HepG2 (cell line): ENCODE results near the gene SLC5A10. TPM values are rescaled to one million over a fixed set of nuclear protein-coding genes. Genes with fewer than 3 reads are reported as not detected.

Experiments used
- ATAC-seq: fragments of 200-7000 bp; cut with Tn5 transposase; 3 replicates; pipeline ENCODE4 v1.9.1; 2020; ENCODE audit warnings: mild to moderate bottlenecking, moderate library complexity
- BruUV-seq: library from RNA; stranded (reverse); fragments of 400-500 nt; replicated peaks from 2 replicates; lab custom pipeline; 2021; lab: Mats Ljungman, UMichigan
- CTCF ChIA-PET: fragments of 300-600 bp; formaldehyde crosslinking; extraction: SDS; loops from one replicate; lab custom pipeline; 2021; ENCODE audit warnings: low total read pairs, inconsistent platforms, low intra/inter-chr PET ratio; lab: Yijun Ruan, JAX
- POLR2A ChIA-PET: fragments of 350-600 bp; sonication (Branson Sonifier 250); formaldehyde crosslinking; loops from one replicate; lab custom pipeline; 2020; ENCODE audit warnings: antibody characterized with exemption, inconsistent platforms; lab: Yijun Ruan, JAX
- DNase-seq: peaks from one replicate; pipeline ENCODE4 v3.0.0-alpha.2; 2015; ENCODE audit warnings: low spot score
- FAIRE-seq: peaks from 3 replicates; lab custom pipeline; 2011; peaks lifted over from hg19 to GRCh38; lab: Jason Lieb, UNC
- H2AFZ ChIP-seq: one replicate; pipeline ENCODE4 v1.6.1; 2011; ENCODE audit warnings: low read length, inconsistent platforms
- H3K27ac ChIP-seq: fragments of 300-600 bp; 3 replicates; pipeline ENCODE4 v1.8.0; 2011; ENCODE audit warnings: mixed run types, mild to moderate bottlenecking, mixed read lengths, low read length, inconsistent platforms; ENCODE audit not compliant: insufficient read depth; ENCODE audit errors: extremely low read length
- H3K27me3 ChIP-seq, 2 experiments: fragments of 200-600 bp in 1 of 2; 2 replicates in 1 of 2; 3 replicates in 1 of 2; pipeline versions ENCODE4 v1.6.0 to v1.8.0; 2011; ENCODE audit warnings: low read length in 2 of 2, mild to moderate bottlenecking in 2 of 2, moderate library complexity in 2 of 2, inconsistent platforms in 1 of 2; ENCODE audit not compliant: insufficient read depth in 2 of 2, control insufficient read depth in 1 of 2
- H3K36me3 ChIP-seq, 2 experiments: fragments of 200-600 bp in 1 of 2; replicated peaks in 1 of 2; 2 replicates in 1 of 2; 3 replicates in 1 of 2; pipeline versions ENCODE4 v1.5.1 to v1.8.0; 2011; ENCODE audit warnings: low read length in 2 of 2, inconsistent platforms in 1 of 2; ENCODE audit not compliant: insufficient read depth in 2 of 2, control insufficient read depth in 1 of 2
- H3K4me1 ChIP-seq: 2 replicates; pipeline ENCODE4 v1.5.1; 2012; ENCODE audit warnings: low read length, inconsistent platforms; ENCODE audit not compliant: insufficient read depth
- H3K4me2 ChIP-seq: 2 replicates; pipeline ENCODE4 v1.6.0; 2011; ENCODE audit warnings: low read depth, low read length, inconsistent platforms
- H3K4me3 ChIP-seq, 3 experiments: fragments of 200-600 bp in 1 of 3; sonication (generic), shearing (Covaris generic) in 1 of 3; replicated peaks in 1 of 3; 2 replicates each; pipeline ENCODE4 v1.5.1; 2011 to 2016; ENCODE audit warnings: low read length in 3 of 3, inconsistent platforms in 2 of 3, low read depth in 2 of 3, mild to moderate bottlenecking in 2 of 3, control low read depth in 1 of 3, mixed read lengths in 1 of 3; ENCODE audit not compliant: insufficient read depth in 1 of 3
- H3K79me2 ChIP-seq: one replicate; pipeline ENCODE4 v1.6.1; 2011; ENCODE audit warnings: low read length, inconsistent platforms; ENCODE audit not compliant: insufficient read depth
- H3K9ac ChIP-seq: 2 replicates; pipeline ENCODE4 v1.6.0; 2011; ENCODE audit warnings: mild to moderate bottlenecking, low read depth, low read length, inconsistent platforms; ENCODE audit not compliant: insufficient read depth
- H3K9me3 ChIP-seq: 2 replicates; pipeline ENCODE4 v1.5.1; 2012; ENCODE audit warnings: mild to moderate bottlenecking, low read length
- H4K20me1 ChIP-seq: 2 replicates; pipeline ENCODE4 v1.6.0; 2011; ENCODE audit warnings: inconsistent platforms, mild to moderate bottlenecking, low read length, moderate library complexity; ENCODE audit not compliant: insufficient read depth
- CAMTA2 ChIP-seq: sonication (generic); formaldehyde crosslinking; IDR thresholded peaks from 2 replicates; pipeline ENCODE4 v1.4.0; 2020; ENCODE audit warnings: mild to moderate bottlenecking, missing genetic modification reagents, borderline replicate concordance
- CENPBD1 ChIP-seq: sonication (generic); formaldehyde crosslinking; IDR thresholded peaks from 2 replicates; pipeline ENCODE4 v1.8.0; 2022; ENCODE audit warnings: missing genetic modification reagents, low read depth, mild to moderate bottlenecking, borderline replicate concordance
- CREM ChIP-seq, 2 experiments: sonication (generic) in 1 of 2; formaldehyde crosslinking in 1 of 2; IDR thresholded peaks; 2 replicates each; pipeline versions ENCODE4 v1.4.0 to v1.6.1; 2016 to 2020; ENCODE audit warnings: antibody characterized with exemption in 1 of 2, mild to moderate bottlenecking in 1 of 2, missing genetic modification reagents in 1 of 2
- E2F5 ChIP-seq: sonication (generic); formaldehyde crosslinking; conservative IDR thresholded peaks from 2 replicates; pipeline ENCODE4 v1.4.0; 2020; ENCODE audit warnings: missing genetic modification reagents
- KAT2B ChIP-seq: fragments of 150-350 bp; IDR thresholded peaks from 2 replicates; pipeline ENCODE4 v1.6.1; 2014; ENCODE audit warnings: low read depth, low read length, borderline replicate concordance
- NAIF1 ChIP-seq: sonication (generic); formaldehyde crosslinking; IDR thresholded peaks from 2 replicates; pipeline ENCODE4 v1.5.0; 2020; ENCODE audit warnings: mild to moderate bottlenecking, missing genetic modification reagents, borderline replicate concordance
- RBFOX2 ChIP-seq: fragments of 200-400 bp; formaldehyde crosslinking; IDR thresholded peaks from 2 replicates; pipeline ENCODE4 v1.6.1; 2017; ENCODE audit warnings: low read depth, mild to moderate bottlenecking, low read length
- SETDB1 ChIP-seq: sonication (generic); formaldehyde crosslinking; IDR thresholded peaks from 2 replicates; pipeline ENCODE4 v1.5.1; 2020; ENCODE audit warnings: missing genetic modification reagents, mild to moderate bottlenecking, borderline replicate concordance
- TRAFD1 ChIP-seq: sonication (generic); formaldehyde crosslinking; IDR thresholded peaks from 2 replicates; pipeline ENCODE4 v1.5.1; 2020; ENCODE audit warnings: missing genetic modification reagents, mild to moderate bottlenecking, borderline replicate concordance
- ZBTB38 ChIP-seq: sonication (generic); formaldehyde crosslinking; IDR thresholded peaks from 2 replicates; pipeline ENCODE4 v1.5.1; 2020; ENCODE audit warnings: mild to moderate bottlenecking, missing genetic modification reagents
- ZSCAN12 ChIP-seq: sonication (generic); formaldehyde crosslinking; IDR thresholded peaks from 2 replicates; pipeline ENCODE4 v1.9.0; 2021; ENCODE audit warnings: mild to moderate bottlenecking, missing genetic modification reagents
- WGBS: methylation state at CpG from one replicate; pipeline ENCODE4 v1.1.6; 2017; ENCODE audit warnings: low lambda C conversion rate; 5-methylcytosine and 5-hydroxymethylcytosine counted together
- in situ Hi-C: cut with HindIII; loops from 2 replicates; pipeline ENCODE4 v1.10.0; 2017; ENCODE audit warnings: low pct_unique_long_range_greater_than_20kb; ENCODE audit not compliant: extremely low pct_ligation_motif_present
- intact Hi-C: fragments of 100-400 bp; cut with micrococcal nuclease; formaldehyde crosslinking; loops from one replicate; pipeline ENCODE4 v1.10.0; 2022; ENCODE audit not compliant: unreplicated experiment
- polyA plus RNA-seq, 8 experiments: library from polyadenylated mRNA; depleted of rRNA in 3 of 8; stranded (reverse) in 7 of 8; unstranded in 1 of 8; fragments of >200 nt; fragmentation: Illumina TruSeq in 4 of 8; extraction: Trizol in 4 of 8; gene quantifications; 2 replicates each; pipeline versions ENCODE4 v1.2.1 to v1.2.3, GENCODE V29; 2011 to 2016; ENCODE audit warnings: low read depth in 4 of 8, missing spikeins in 1 of 8, mixed read lengths in 1 of 8; ENCODE audit not compliant: insufficient read depth in 1 of 8
- total RNA-seq, 5 experiments: library from RNA; depleted of rRNA; stranded (reverse); fragments of >200 nt; fragmentation: Illumina TruSeq; extraction: Trizol; gene quantifications; 2 replicates each; pipeline ENCODE4 v1.2.3, GENCODE V29; 2016; ENCODE audit warnings: low read depth in 1 of 5
- TF ChIP-seq, protein P1 (sequence below): sonication (generic); formaldehyde crosslinking; IDR thresholded peaks from 2 replicates; pipeline ENCODE4 v1.5.1; 2020; ENCODE audit warnings: mild to moderate bottlenecking, missing genetic modification reagents, borderline replicate concordance

SLC5A10 gene
- total and polyA plus RNA-seq, 2 of the 13 experiments (the other 11 are each of a cell fraction or from before 2014, with no cell fraction given), result 0.05 TPM; not detected in 1

- 60% methylated on average over 1 of the region's 12 CpGs for WGBS
- no peaks in the 10 kb centered on the region for H3K9me3 ChIP-seq
- H3K4me2 ChIP-seq, result no peak overlapping the region
- FAIRE-seq (no peak), ATAC-seq (peak; percentile 49), DNase-seq (no peak)
- no peaks in the 10 kb centered on the region for H3K79me2 ChIP-seq
- no peaks in the 10 kb centered on the region for H4K20me1 ChIP-seq
- H3K27ac ChIP-seq, result no peak overlapping the region
- ChIA-PET POLR2A (no interaction called here), CTCF (no interaction called here)
- TF ChIP-seq ZSCAN12 (CRISPR knock-in tag) (no peak), SETDB1 (CRISPR knock-in tag) (no peak), CENPBD1 (CRISPR knock-in tag) (no peak)
- no peak overlapping the region for H3K9ac ChIP-seq
- in situ Hi-C loops (no loop called here), intact Hi-C loops (no loop called here)
- no peak overlapping the region; a peak in 1 of 6 replicates for H3K4me3 ChIP-seq
- peaks cover 71% of the 10 kb centered on the region for H3K4me1 ChIP-seq
- H2AFZ ChIP-seq, result no peak overlapping the region
- H3K36me3 ChIP-seq, result no peaks in the 10 kb centered on the region
- no TSS peak for BruUV-seq
- H3K27me3 ChIP-seq, result peaks cover 6 to 32% of the 10 kb centered on the region in 2 experiments; a peak in 3 of 5 replicates
Measured at GRCh38 chr17:19017401-19017800, 65.4 kb downstream of the SLC5A10 start.

- ATAC-seq, result no peak
- Histone ChIP-seq H3K27me3 (peaks cover 6 to 32% of the 10 kb centered on the region in 2 experiments; a peak in 3 of 5 replicates), H3K9me3 (no peaks in the 10 kb centered on the region), H3K9ac (no peak overlapping the region), H3K4me1 (peaks cover 65% of the 10 kb centered on the region), H4K20me1 (no peaks in the 10 kb centered on the region), H3K4me2 (no peak overlapping the region), H3K79me2 (no peaks in the 10 kb centered on the region), H3K36me3 (no peaks in the 10 kb centered on the region), H2AFZ (no peak overlapping the region), H3K4me3 (no peak overlapping the region; a peak in 1 of 6 replicates), H3K27ac (no peak overlapping the region)
- WGBS, result 47% methylated on average over 8 of the region's 16 CpGs
- no TSS peak for BruUV-seq
- intact Hi-C loops, result no loop called here
- ChIA-PET CTCF (no interaction called here), POLR2A (interaction anchor here (1.9 kb wide), 1 partner anchor 12 kb away, joined by 11 read pairs; no protein-coding TSS in a partner anchor)
- DNase-seq, result no peak
- in situ Hi-C loops, result no loop called here
- FAIRE-seq, result no peak
- no peak for TF ChIP-seq TRAFD1 (CRISPR knock-in tag)
- TF ChIP-seq KAT2B, result no peak
- TF ChIP-seq, protein P1, sequence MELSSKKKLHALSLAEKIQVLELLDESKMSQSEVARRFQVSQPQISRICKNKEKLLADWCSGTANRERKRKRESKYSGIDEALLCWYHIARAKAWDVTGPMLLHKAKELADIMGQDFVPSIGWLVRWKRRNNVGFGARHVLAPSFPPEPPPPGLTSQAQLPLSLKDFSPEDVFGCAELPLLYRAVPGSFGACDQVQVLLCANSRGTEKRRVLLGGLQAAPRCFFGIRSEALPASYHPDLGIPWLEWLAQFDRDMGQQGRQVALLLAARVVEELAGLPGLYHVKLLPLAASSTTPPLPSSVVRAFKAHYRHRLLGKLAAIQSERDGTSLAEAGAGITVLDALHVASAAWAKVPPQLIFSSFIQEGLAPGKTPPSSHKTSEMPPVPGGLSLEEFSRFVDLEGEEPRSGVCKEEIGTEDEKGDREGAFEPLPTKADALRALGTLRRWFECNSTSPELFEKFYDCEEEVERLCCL (CRISPR knock-in tag), result no peak
- TF ChIP-seq E2F5 (CRISPR knock-in tag), result no peak
- no peak for TF ChIP-seq CAMTA2 (CRISPR knock-in tag)
- no peak for TF ChIP-seq RBFOX2
- TF ChIP-seq NAIF1, result no peak
- no peak for TF ChIP-seq CREM (IDR thresholded peaks at IDR 0.05)
- TF ChIP-seq CREM (CRISPR knock-in tag; IDR thresholded peaks at IDR 0.05), result no peak
- no peak for TF ChIP-seq ZBTB38 (CRISPR knock-in tag)
Measured at GRCh38 chr17:19017804-19018599, 66.0 kb downstream of the SLC5A10 start.
